ENCODE results near the gene AP5M1. TPM values are rescaled to one million over a fixed set of nuclear protein-coding genes. Genes with fewer than 3 reads are reported as not detected.

The AP5M1 gene
- total and polyA plus RNA-seq, 2 of the 13 experiments (the other 11 are each of a cell fraction or from before 2014, with no cell fraction given), result 14.8 to 35.0 TPM

- no peak for TF ChIP-seq ZNF18 (CRISPR knock-in tag; IDR thresholded peaks at IDR 0.05; ENCODE audit: insufficient replicate concordance)
- TF ChIP-seq NCOA1 (CRISPR knock-in tag; IDR thresholded peaks at IDR 0.05), result no peak
Measured at GRCh38 chr14:57268161-57269069, at the start of gene AP5M1, which contains the start of gene EXOC5 (continued).

GRCh38 chr14:57221931-57222330 lies 46.8 kb upstream of the AP5M1 start:
- no TSS peak for BruUV-seq (replicated peaks)
- no peak for ATAC-seq

More at GRCh38 chr14:57221931-57222330, 46.8 kb upstream of the AP5M1 start:
- Histone ChIP-seq H3K27ac (ENCODE audit: extremely low read length, insufficient read depth, low read length) (no peak overlapping the region), H4K20me1 (ENCODE audit: insufficient read depth, low read length) (no peaks in the 10 kb centered on the region), H2AFZ (ENCODE audit: low read length) (no peak overlapping the region), H3K9ac (ENCODE audit: insufficient read depth, low read depth, low read length) (no peak overlapping the region), H3K36me3 (replicated peaks in 1 of 2; ENCODE audit: control insufficient read depth in 1 of 2, insufficient read depth in 2 of 2, low read length in 2 of 2) (peaks cover 0 to 26% of the 10 kb centered on the region in 2 experiments; a peak in 1 of 5 replicates), H3K79me2 (ENCODE audit: insufficient read depth, low read length) (no peaks in the 10 kb centered on the region), H3K4me1 (ENCODE audit: insufficient read depth, low read length) (no peaks in the 10 kb centered on the region), H3K4me2 (ENCODE audit: low read depth, low read length) (no peak overlapping the region), H3K27me3 (ENCODE audit: control insufficient read depth in 1 of 2, insufficient read depth in 2 of 2, low read length in 2 of 2) (no peaks in the 10 kb centered on the region), H3K4me3 (replicated peaks in 1 of 3; ENCODE audit: insufficient read depth in 1 of 3, low read depth in 2 of 3, low read length in 3 of 3) (no peak overlapping the region), H3K9me3 (ENCODE audit: low read length) (no peaks in the 10 kb centered on the region)
- ChIA-PET POLR2A (no interaction called here), CTCF (ENCODE audit: low intra/inter-chr PET ratio, low total read pairs) (no interaction called here)
- no peak for FAIRE-seq
- over 99% methylated on average over 3 of the region's 3 CpGs for WGBS (ENCODE audit: low lambda C conversion rate)
- in situ Hi-C loops (cut with HindIII; ENCODE audit: extremely low pct_ligation_motif_present, low pct_unique_long_range_greater_than_20kb) (no loop called here), intact Hi-C loops (cut with micrococcal nuclease; ENCODE audit: unreplicated experiment) (no loop called here)
- no peak for DNase-seq (ENCODE audit: low spot score)
- no peak for TF ChIP-seq ZNF331 (CRISPR knock-in tag; IDR thresholded peaks at IDR 0.05)
- TF ChIP-seq ZNF7 (CRISPR knock-in tag; IDR thresholded peaks at IDR 0.05), result no peak
- TF ChIP-seq EP300 (IDR thresholded peaks at IDR 0.05; ENCODE audit: low read depth in 2 of 2, low read length in 2 of 2), result no peak
- TF ChIP-seq EP300 (CRISPR knock-in tag; IDR thresholded peaks at IDR 0.05; ENCODE audit: borderline replicate concordance), result no peak
